B cell (primary cell): Measurements from ENCODE around the gene TPP2. TPM values are rescaled to one million over a fixed set of nuclear protein-coding genes. Genes with fewer than 3 reads are reported as not detected.

Experiments
- ATAC-seq: fragments of 200-7000 bp; cut with Tn5 transposase; one replicate; pipeline ENCODE4 v1.10.0; 2021; ENCODE audit warnings: low read depth, mild to moderate bottlenecking, moderate number of reproducible peaks, moderate library complexity
- CTCF ChIA-PET: fragments of 350-600 bp; sonication (Branson Sonifier 250); formaldehyde crosslinking; loops from one replicate; lab custom pipeline; 2021; ENCODE audit warnings: antibody characterized with exemption, inconsistent platforms; lab: Charles Lee
- POLR2A ChIA-PET: fragments of 350-600 bp; sonication (Branson Sonifier 250); formaldehyde crosslinking; loops from one replicate; lab custom pipeline; 2021; ENCODE audit warnings: antibody characterized with exemption; lab: Charles Lee
- DNase-seq: peaks from one replicate; pipeline ENCODE4 v3.0.0; 2013
- H2AFZ ChIP-seq: 2 replicates; pipeline ENCODE4 v1.6.1; 2012; ENCODE audit warnings: mild to moderate bottlenecking, low read depth, low read length; ENCODE audit not compliant: insufficient read depth, poor library complexity, severe bottlenecking
- H3K27ac ChIP-seq, 2 donors: 1 replicate in 1 of 2; 2 replicates in 1 of 2; pipeline ENCODE4 v1.5.1; 2012 to 2013; ENCODE audit warnings: low read length in 2 of 2, mild to moderate bottlenecking in 2 of 2, moderate library complexity in 1 of 2
- H3K27me3 ChIP-seq, 4 experiments: fragments of 200-600 bp in 1 of 4; sonication (generic) in 1 of 4; replicated peaks in 1 of 4; 1 replicate in 2 of 4; 2 replicates in 2 of 4; pipeline versions ENCODE4 v1.6.1 to v1.7.0; 2013 to 2016; ENCODE audit warnings: low read length in 3 of 4, mild to moderate bottlenecking in 2 of 4, mixed read lengths in 1 of 4, moderate library complexity in 1 of 4; ENCODE audit not compliant: insufficient read depth in 4 of 4, control insufficient read depth in 3 of 4; ENCODE audit errors: control extremely low read depth in 1 of 4
- H3K36me3 ChIP-seq, 2 experiments: replicated peaks in 1 of 2; 1 replicate in 1 of 2; 2 replicates in 1 of 2; pipeline versions ENCODE4 v1.6.1 to v1.7.1; 2013; ENCODE audit warnings: low read length in 1 of 2; ENCODE audit not compliant: insufficient read depth in 2 of 2, control insufficient read depth in 1 of 2; ENCODE audit errors: control extremely low read depth in 1 of 2, extremely low read depth in 1 of 2
- H3K4me1 ChIP-seq, 2 donors: fragments of 200-600 bp in 1 of 2; sonication (generic) in 1 of 2; 1 replicate in 1 of 2; 2 replicates in 1 of 2; pipeline versions ENCODE4 v1.5.1 to v1.6.1; 2013 to 2017; ENCODE audit warnings: low read length in 2 of 2; ENCODE audit not compliant: control insufficient read depth in 2 of 2, insufficient read depth in 2 of 2
- H3K4me2 ChIP-seq: replicated peaks from 2 replicates; pipeline ENCODE3; 2012; ENCODE audit warnings: mild to moderate bottlenecking, low read depth, low read length; ENCODE audit not compliant: poor library complexity, severe bottlenecking
- H3K4me3 ChIP-seq, 5 experiments: fragments of 200-600 bp in 1 of 5; sonication (generic) in 1 of 5; 1 replicate in 3 of 5; 2 replicates in 2 of 5; pipeline versions ENCODE4 v1.5.1 to v1.7.0; 2011 to 2016; ENCODE audit warnings: low read length in 4 of 5, mild to moderate bottlenecking in 4 of 5, low read depth in 2 of 5, control low read depth in 1 of 5, moderate library complexity in 1 of 5; ENCODE audit not compliant: insufficient read depth in 1 of 5; ENCODE audit errors: control extremely low read depth in 1 of 5, extremely low read depth in 1 of 5
- H3K79me2 ChIP-seq: fragments of 200-600 bp; sonication (generic); one replicate; pipeline ENCODE4 v1.6.0; 2016; ENCODE audit warnings: low read length; ENCODE audit not compliant: control insufficient read depth, insufficient read depth
- H3K9ac ChIP-seq: fragments of 200-600 bp; sonication (generic); 2 replicates; pipeline ENCODE4 v1.6.1; 2017; ENCODE audit warnings: mild to moderate bottlenecking, low read length, moderate library complexity
- H3K9me3 ChIP-seq, 3 donors: one replicate each; pipeline versions ENCODE4 v1.6.1 to v1.7.1; 2013; ENCODE audit warnings: low read length in 2 of 3; ENCODE audit not compliant: control insufficient read depth in 2 of 3, insufficient read depth in 1 of 3; ENCODE audit errors: control extremely low read depth in 1 of 3
- H4K20me1 ChIP-seq: 2 replicates; pipeline ENCODE4 v1.6.0; 2012; ENCODE audit warnings: mild to moderate bottlenecking, low read length; ENCODE audit not compliant: insufficient read depth, control insufficient read depth, poor library complexity, severe bottlenecking
- H3K27ac Mint-ChIP-seq: one replicate; pipeline ENCODE4 v1.8.0; 2021; ENCODE audit warnings: mixed read lengths
- H3K27me3 Mint-ChIP-seq: one replicate; pipeline ENCODE4 v1.8.0; 2021; ENCODE audit warnings: mixed read lengths
- H3K4me1 Mint-ChIP-seq: one replicate; pipeline ENCODE4 v1.8.0; 2021; ENCODE audit warnings: mixed read lengths
- H3K4me3 Mint-ChIP-seq: one replicate; pipeline ENCODE4 v1.8.0; 2021; ENCODE audit warnings: mixed read lengths
- H3K9me3 Mint-ChIP-seq: one replicate; pipeline ENCODE4 v1.8.0; 2022; ENCODE audit warnings: mixed read lengths; ENCODE audit not compliant: insufficient read depth
- CTCF ChIP-seq: fragments of 200-600 bp; IDR thresholded peaks from one replicate; pipeline ENCODE4 v1.8.0; 2022; ENCODE audit warnings: antibody characterized with exemption, mild to moderate bottlenecking
- EZH2 ChIP-seq: IDR thresholded peaks from 2 replicates; pipeline ENCODE4 v1.6.1; 2012; ENCODE audit warnings: borderline replicate concordance, low read depth, mild to moderate bottlenecking, moderate library complexity, low read length; ENCODE audit not compliant: insufficient read depth, poor library complexity, severe bottlenecking
- WGBS: methylation state at CpG from one replicate; pipeline ENCODE4 v1.1.5; 2013; ENCODE audit warnings: missing lambda C conversion rate; ENCODE audit not compliant: insufficient coverage; 5-methylcytosine and 5-hydroxymethylcytosine counted together
- intact Hi-C: fragments of 100-400 bp; cut with micrococcal nuclease; formaldehyde crosslinking; loops from one replicate; pipeline ENCODE4 v1.10.0; 2022
- polyA plus RNA-seq: library from polyadenylated mRNA; depleted of rRNA; stranded (reverse); fragments of >200 nt; gene quantifications from 2 replicates; pipeline ENCODE4 v1.2.3, GENCODE V29; 2012
- total RNA-seq, 2 donors: library from RNA; stranded (reverse); fragments of 120-200 nt in 1 of 2; gene quantifications; 1 replicate in 1 of 2; 2 replicates in 1 of 2; pipeline versions ENCODE4 v1.2.3 to v1.2.4, GENCODE V29; 2013 to 2022

Gene TPP2
- total and polyA plus RNA-seq, 2 donors (not counting 1 experiment from before 2014, with no cell fraction given), result 22.1 to 51.1 TPM

GRCh38 chr13:102638741-102639140 lies 42.0 kb downstream of the TPP2 start:
- no peak overlapping the region for H3K4me3 Mint-ChIP-seq

DNA sequence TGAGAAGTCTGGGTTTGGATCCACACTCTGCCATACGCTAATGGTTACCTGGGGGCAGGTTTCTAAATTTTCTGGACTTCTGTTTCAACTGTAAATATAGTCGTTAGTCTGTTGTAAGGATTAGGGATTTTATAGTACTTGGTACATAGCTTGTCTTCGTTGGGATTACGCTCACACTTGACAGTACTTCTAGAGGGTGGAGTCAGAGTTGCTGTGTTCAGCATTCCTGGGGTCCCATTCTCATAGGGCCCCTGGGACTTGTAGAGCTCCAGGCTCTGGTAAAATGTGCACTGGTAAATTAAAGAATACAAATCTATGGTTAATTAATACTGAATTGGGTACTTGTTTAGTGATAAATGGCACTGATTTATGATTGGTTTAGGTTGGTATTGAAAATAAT lies 45.2 kb downstream of the TPP2 start:
- Mint-ChIP-seq H3K27me3 (no peaks in the 10 kb centered on the region), H3K4me1 (no peaks in the 10 kb centered on the region), H3K27ac (no peak overlapping the region), H3K4me3 (no peak overlapping the region), H3K9me3 (no peaks in the 10 kb centered on the region)
- ChIA-PET POLR2A (no interaction called here), CTCF (interaction anchor here (3.2 kb wide), 1 partner anchor 62 kb away, joined by 12 read pairs; no protein-coding TSS in a partner anchor)
- Histone ChIP-seq H3K27ac (no peak overlapping the region), H3K79me2 (no peaks in the 10 kb centered on the region), H2AFZ (no peak overlapping the region), H4K20me1 (no peaks in the 10 kb centered on the region), H3K9me3 (no peaks in the 10 kb centered on the region), H3K4me3 (no peak overlapping the region), H3K4me1 (no peaks in the 10 kb centered on the region), H3K27me3 (no peaks in the 10 kb centered on the region), H3K4me2 (no peak overlapping the region), H3K36me3 (peaks cover 28 to 72% of the 10 kb centered on the region in 2 experiments), H3K9ac (no peak overlapping the region)
- TF ChIP-seq EZH2 (no peak), CTCF (no peak)
- no peak for ATAC-seq
- WGBS, result 100% methylated on average over 2 of the region's 4 CpGs
- intact Hi-C loops, result no loop called here
- DNase-seq, result no peak

More at GRCh38 chr13:102638741-102639140, 42.0 kb downstream of the TPP2 start:
- Mint-ChIP-seq H3K27me3 (no peaks in the 10 kb centered on the region), H3K9me3 (no peaks in the 10 kb centered on the region), H3K27ac (no peak overlapping the region), H3K4me1 (no peaks in the 10 kb centered on the region)
- ChIA-PET CTCF (interaction anchor here (0.9 kb wide), 1 partner anchor 57 kb away, joined by 3 read pairs; no protein-coding TSS in a partner anchor), POLR2A (no interaction called here)
- ATAC-seq (no peak), DNase-seq (no peak)
- Histone ChIP-seq H3K9ac (no peak overlapping the region), H3K4me3 (no peak overlapping the region), H4K20me1 (no peaks in the 10 kb centered on the region), H2AFZ (no peak overlapping the region), H3K9me3 (no peaks in the 10 kb centered on the region), H3K4me2 (no peak overlapping the region), H3K4me1 (no peaks in the 10 kb centered on the region), H3K79me2 (no peaks in the 10 kb centered on the region), H3K27ac (no peak overlapping the region), H3K36me3 (peaks cover 35 to 69% of the 10 kb centered on the region in 2 experiments), H3K27me3 (no peaks in the 10 kb centered on the region)
- WGBS, result 88% methylated on average over 1 of the region's 3 CpGs
- TF ChIP-seq CTCF, result no peak
- TF ChIP-seq EZH2, result no peak
- intact Hi-C loops, result no loop called here
